ENCODE data around the gene LAMA3.

DNA sequence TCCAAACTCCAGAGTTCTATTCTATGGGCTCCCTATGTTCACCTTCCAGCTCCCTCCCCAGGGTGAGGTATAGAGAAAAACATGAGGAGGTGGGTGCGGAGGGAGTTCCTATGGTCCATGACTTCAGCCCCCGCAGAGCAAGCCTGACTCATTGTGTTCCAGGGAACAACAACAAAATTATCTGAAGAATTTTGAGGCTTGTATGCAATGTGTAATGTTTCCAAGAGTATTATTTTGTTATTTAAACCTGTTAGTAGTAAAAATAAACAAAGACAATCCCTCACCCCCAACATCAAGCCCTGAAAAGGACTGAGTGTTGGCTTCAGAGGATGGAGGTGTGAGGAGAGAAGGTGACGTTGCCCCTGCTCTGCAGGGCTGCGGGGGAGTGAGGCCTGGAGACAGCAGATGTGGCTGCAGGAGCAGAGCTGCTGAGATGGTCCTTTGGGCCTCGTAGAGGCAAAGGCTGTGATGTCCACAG, 29.0 kb downstream of the LAMA3 start:
- TF ChIP-seq, protein P1, sequence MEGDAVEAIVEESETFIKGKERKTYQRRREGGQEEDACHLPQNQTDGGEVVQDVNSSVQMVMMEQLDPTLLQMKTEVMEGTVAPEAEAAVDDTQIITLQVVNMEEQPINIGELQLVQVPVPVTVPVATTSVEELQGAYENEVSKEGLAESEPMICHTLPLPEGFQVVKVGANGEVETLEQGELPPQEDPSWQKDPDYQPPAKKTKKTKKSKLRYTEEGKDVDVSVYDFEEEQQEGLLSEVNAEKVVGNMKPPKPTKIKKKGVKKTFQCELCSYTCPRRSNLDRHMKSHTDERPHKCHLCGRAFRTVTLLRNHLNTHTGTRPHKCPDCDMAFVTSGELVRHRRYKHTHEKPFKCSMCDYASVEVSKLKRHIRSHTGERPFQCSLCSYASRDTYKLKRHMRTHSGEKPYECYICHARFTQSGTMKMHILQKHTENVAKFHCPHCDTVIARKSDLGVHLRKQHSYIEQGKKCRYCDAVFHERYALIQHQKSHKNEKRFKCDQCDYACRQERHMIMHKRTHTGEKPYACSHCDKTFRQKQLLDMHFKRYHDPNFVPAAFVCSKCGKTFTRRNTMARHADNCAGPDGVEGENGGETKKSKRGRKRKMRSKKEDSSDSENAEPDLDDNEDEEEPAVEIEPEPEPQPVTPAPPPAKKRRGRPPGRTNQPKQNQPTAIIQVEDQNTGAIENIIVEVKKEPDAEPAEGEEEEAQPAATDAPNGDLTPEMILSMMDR (IDR thresholded peaks at IDR 0.05 in 8 of 11, conservative IDR thresholded peaks at IDR 0.05 in 3 of 11), result no peak
- TF ChIP-seq POLR2A (IDR thresholded peaks at IDR 0.05), result no peak
- no peak for TF ChIP-seq POLR2AphosphoS5 (IDR thresholded peaks at IDR 0.05)

All from spleen (tissue), 7 donors.